GM19468 (cell line): Measurements from ENCODE around the gene NFE2.

ENCODE experiments used
- ATAC-seq: cut with Tn5 transposase; IDR thresholded peaks from one replicate; pipeline ENCODE4 v1.9.1; 2021; ENCODE audit warnings: mild to moderate bottlenecking, moderate library complexity, moderate number of reproducible peaks; ENCODE audit not compliant: unreplicated experiment; ENCODE audit errors: extremely low read depth

Gene NFE2

GRCh38 chr12:54259194-54260011, 41.4 kb downstream of the NFE2 start:
- no peak for ATAC-seq

GRCh38 chr12:54258201-54258681, 42.6 kb downstream of the NFE2 start:
- ATAC-seq: no peak

GRCh38 chr12:54257332-54257731, 43.5 kb downstream of the NFE2 start:
- ATAC-seq: no peak

- no peak for ATAC-seq
Observed at GRCh38 chr12:54253240-54253639, 47.6 kb downstream of the NFE2 start.

GRCh38 chr12:54251667-54252284, 49.0 kb downstream of the NFE2 start:
- ATAC-seq: no peak

- ATAC-seq: no peak
Observed at GRCh38 chr12:54249489-54249888, 51.3 kb downstream of the NFE2 start.

- no peak for ATAC-seq
Observed at GRCh38 chr12:54246011-54246641, 54.7 kb downstream of the NFE2 start.
